Central memory CD8-positive, alpha-beta T cell (primary cell): ENCODE data around the gene MYO1E.

Experiments used
- ATAC-seq: fragments of 150-1000 bp; cut with Tn5 transposase; replicated peaks from 2 replicates; pipeline ENCODE4 v1.10.0; 2022; ENCODE audit warnings: mild to moderate bottlenecking, moderate FRiP score, moderate number of reproducible peaks; ENCODE audit not compliant: poor library complexity, severe bottlenecking; ENCODE audit errors: extremely low read depth
- DNase-seq, 2 donors: peaks; one replicate each; pipeline ENCODE4 v3.0.0; 2021; ENCODE audit warnings: low spot score in 2 of 2
- H3K27ac Mint-ChIP-seq: one replicate; pipeline ENCODE4 v1.8.0; 2022; ENCODE audit warnings: low read depth, mild to moderate bottlenecking, moderate library complexity, mixed read lengths
- H3K27me3 Mint-ChIP-seq: one replicate; pipeline ENCODE4 v1.8.0; 2022; ENCODE audit warnings: mixed read lengths
- H3K36me3 Mint-ChIP-seq: one replicate; pipeline ENCODE4 v1.8.0; 2022; ENCODE audit warnings: mild to moderate bottlenecking, moderate library complexity, mixed read lengths; ENCODE audit not compliant: insufficient read depth
- H3K4me1 Mint-ChIP-seq: one replicate; pipeline ENCODE4 v1.8.0; 2022; ENCODE audit warnings: mixed read lengths
- H3K4me3 Mint-ChIP-seq: one replicate; pipeline ENCODE4 v1.8.0; 2022; ENCODE audit warnings: mild to moderate bottlenecking, moderate library complexity, mixed read lengths
- H3K9me3 Mint-ChIP-seq: one replicate; pipeline ENCODE4 v1.8.0; 2022; ENCODE audit warnings: mixed read lengths

Gene MYO1E

GRCh38 chr15:59273234-59273633 is 99.4 kb downstream of the MYO1E start:
- Mint-ChIP-seq H3K27me3 (peaks cover 59% of the 10 kb centered on the region), H3K4me3 (no peak overlapping the region), H3K9me3 (no peaks in the 10 kb centered on the region), H3K4me1 (no peaks in the 10 kb centered on the region), H3K36me3 (no peaks in the 10 kb centered on the region), H3K27ac (no peak overlapping the region)
- ATAC-seq, result no peak
- DNase-seq, result no peak

GRCh38 chr15:59271595-59272201 is 101.0 kb downstream of the MYO1E start:
- no peak for ATAC-seq
- Mint-ChIP-seq H3K4me1 (no peaks in the 10 kb centered on the region), H3K9me3 (no peaks in the 10 kb centered on the region), H3K36me3 (no peaks in the 10 kb centered on the region), H3K27ac (no peak overlapping the region), H3K27me3 (peaks cover 67% of the 10 kb centered on the region), H3K4me3 (no peak overlapping the region)
- no peak for DNase-seq

DNA sequence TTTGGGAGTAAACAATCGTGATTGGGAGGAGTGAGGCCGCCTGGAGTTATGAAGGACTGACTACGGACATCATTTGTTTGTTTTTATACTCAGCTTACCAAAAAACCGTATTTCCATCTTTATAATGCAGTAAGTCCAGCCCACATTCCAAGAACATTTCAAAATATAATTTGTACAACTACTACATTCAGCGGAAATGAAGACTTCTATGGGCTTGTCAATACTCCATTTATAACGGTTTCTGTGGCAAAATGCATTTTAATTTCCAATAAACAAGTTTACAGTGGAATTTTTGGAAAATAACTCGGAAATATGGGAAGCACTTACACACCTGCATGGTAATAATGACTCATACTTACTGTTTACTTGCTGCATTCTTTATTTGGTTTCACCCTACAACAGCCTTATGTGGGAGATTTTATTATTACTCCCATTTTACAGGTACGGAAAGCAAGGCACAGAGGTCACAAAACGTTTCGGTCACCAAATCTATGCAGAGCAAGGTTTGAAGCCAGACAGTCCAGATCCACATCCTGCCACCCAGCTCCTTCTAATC is 103.7 kb downstream of the MYO1E start:
- ATAC-seq (no peak), DNase-seq (no peak)
- Mint-ChIP-seq H3K9me3 (no peaks in the 10 kb centered on the region), H3K36me3 (no peaks in the 10 kb centered on the region), H3K4me3 (no peak overlapping the region), H3K4me1 (no peaks in the 10 kb centered on the region), H3K27me3 (peaks cover 40% of the 10 kb centered on the region), H3K27ac (no peak overlapping the region)

- Mint-ChIP-seq H3K9me3 (no peaks in the 10 kb centered on the region), H3K36me3 (no peaks in the 10 kb centered on the region), H3K4me3 (no peak overlapping the region), H3K4me1 (no peaks in the 10 kb centered on the region), H3K27ac (no peak overlapping the region), H3K27me3 (peaks cover 34% of the 10 kb centered on the region)
- no peak for DNase-seq
- no peak for ATAC-seq
Observed at GRCh38 chr15:59268168-59268851, 104.4 kb downstream of the MYO1E start.

DNA sequence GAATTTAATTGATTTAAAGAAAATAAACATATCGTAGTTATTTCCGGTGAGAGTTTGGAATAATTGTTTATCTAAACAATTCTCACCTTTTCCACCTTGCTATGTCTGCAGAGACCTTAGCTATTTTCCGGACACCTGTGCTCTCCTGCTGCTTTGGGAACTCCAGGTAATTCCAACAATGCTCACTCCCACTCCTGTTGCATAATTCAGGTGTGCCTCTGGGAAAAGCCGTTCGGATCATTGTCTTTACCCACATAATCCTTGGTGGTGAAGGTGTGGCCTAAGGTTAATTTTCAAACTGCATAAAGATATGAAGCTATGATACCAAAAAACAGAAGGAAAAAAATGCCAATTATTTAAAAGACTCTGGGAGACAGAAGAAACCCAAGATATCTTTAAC is 106.6 kb downstream of the MYO1E start:
- Mint-ChIP-seq H3K4me3 (no peak overlapping the region), H3K9me3 (no peaks in the 10 kb centered on the region), H3K36me3 (no peaks in the 10 kb centered on the region), H3K4me1 (no peaks in the 10 kb centered on the region), H3K27ac (no peak overlapping the region), H3K27me3 (peaks cover 21% of the 10 kb centered on the region)
- ATAC-seq (no peak), DNase-seq (no peak)

DNA sequence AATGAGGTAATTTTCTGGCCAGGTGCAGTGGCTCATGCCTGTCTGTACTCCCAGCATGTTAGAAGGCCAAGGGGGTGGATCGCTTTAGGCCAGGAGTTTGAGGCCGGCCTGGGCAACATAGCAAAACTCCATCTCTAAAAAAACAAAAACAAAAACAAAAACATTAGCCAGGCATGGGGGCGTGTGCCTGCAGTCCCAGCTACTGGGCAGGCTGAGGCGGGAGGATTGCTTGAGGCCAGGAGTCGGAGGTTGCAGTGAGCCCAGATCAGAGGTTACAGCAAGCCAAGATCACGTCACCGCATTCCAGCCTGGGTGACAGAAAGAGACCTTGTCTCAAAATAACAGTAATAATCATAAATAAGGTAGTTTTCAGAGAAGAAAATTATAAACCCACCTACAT is 110.4 kb downstream of the MYO1E start:
- Mint-ChIP-seq H3K27me3 (no peaks in the 10 kb centered on the region), H3K4me1 (no peaks in the 10 kb centered on the region), H3K27ac (no peak overlapping the region), H3K36me3 (no peaks in the 10 kb centered on the region), H3K9me3 (no peaks in the 10 kb centered on the region), H3K4me3 (no peak overlapping the region)
- ATAC-seq (no peak), DNase-seq (no peak)

- H3K4me1 Mint-ChIP-seq, result peaks cover 12% of the 10 kb centered on the region
- DNase-seq (no peak), ATAC-seq (no peak)
- no peaks in the 10 kb centered on the region for H3K9me3 Mint-ChIP-seq
- no peaks in the 10 kb centered on the region for H3K36me3 Mint-ChIP-seq
- no peaks in the 10 kb centered on the region for H3K27me3 Mint-ChIP-seq
- no peak overlapping the region for H3K4me3 Mint-ChIP-seq
- H3K27ac Mint-ChIP-seq, result no peak overlapping the region
Observed at GRCh38 chr15:59260090-59260489, 112.6 kb downstream of the MYO1E start.

- ATAC-seq (no peak), DNase-seq (no peak)
- peaks cover 12% of the 10 kb centered on the region for H3K4me1 Mint-ChIP-seq
- H3K36me3 Mint-ChIP-seq, result no peaks in the 10 kb centered on the region
- no peak overlapping the region for H3K4me3 Mint-ChIP-seq
- H3K9me3 Mint-ChIP-seq, result no peaks in the 10 kb centered on the region
- H3K27ac Mint-ChIP-seq, result no peak overlapping the region
- no peaks in the 10 kb centered on the region for H3K27me3 Mint-ChIP-seq
Observed at GRCh38 chr15:59259137-59259943, 113.3 kb downstream of the MYO1E start.

DNA sequence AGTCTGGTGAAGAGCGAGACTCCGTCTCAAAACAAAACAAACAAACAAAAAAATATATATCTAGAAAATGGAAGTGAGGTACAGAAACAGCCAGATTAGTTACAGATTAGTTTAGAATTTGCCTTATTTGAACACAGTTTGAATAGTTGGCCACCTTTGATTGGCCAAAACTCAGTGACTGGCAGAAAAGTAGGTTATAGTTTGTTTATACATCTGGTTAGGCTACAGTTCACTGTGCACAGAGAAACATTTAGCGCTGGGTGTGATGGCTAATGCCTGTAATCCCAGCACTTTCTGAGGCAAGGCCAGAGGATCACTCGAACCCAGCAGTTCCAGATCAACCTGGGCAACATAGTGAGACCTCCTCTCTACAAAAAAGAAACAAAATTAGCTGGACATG is 114.4 kb downstream of the MYO1E start:
- H3K9me3 Mint-ChIP-seq, result no peaks in the 10 kb centered on the region
- no peak for ATAC-seq
- H3K4me1 Mint-ChIP-seq, result peaks cover 12% of the 10 kb centered on the region
- no peak overlapping the region for H3K4me3 Mint-ChIP-seq
- H3K27me3 Mint-ChIP-seq, result no peaks in the 10 kb centered on the region
- DNase-seq, result no peak
- H3K27ac Mint-ChIP-seq, result no peak overlapping the region
- H3K36me3 Mint-ChIP-seq, result no peaks in the 10 kb centered on the region

DNA sequence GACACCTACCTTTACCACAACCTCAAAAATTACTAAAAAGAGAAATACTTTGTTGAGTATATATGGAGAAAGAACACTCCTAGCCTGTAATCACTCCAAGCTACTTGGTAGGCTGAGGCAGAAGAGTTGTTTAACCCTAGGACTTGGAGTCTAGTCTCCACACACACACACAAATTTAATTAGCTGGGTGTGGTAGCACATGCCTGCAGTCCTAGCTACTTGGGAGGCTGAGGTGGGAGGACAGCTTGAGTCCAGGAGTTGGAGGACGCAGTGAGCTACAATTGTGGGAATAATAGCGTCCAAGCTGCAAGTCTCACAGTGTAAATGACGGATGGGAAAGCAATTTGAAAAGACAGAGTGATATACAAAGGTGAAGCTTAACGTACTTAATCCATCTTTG is 115.5 kb downstream of the MYO1E start:
- Mint-ChIP-seq H3K36me3 (no peaks in the 10 kb centered on the region), H3K27me3 (no peaks in the 10 kb centered on the region), H3K4me1 (peaks cover 12% of the 10 kb centered on the region), H3K4me3 (no peak overlapping the region), H3K27ac (no peak overlapping the region), H3K9me3 (no peaks in the 10 kb centered on the region)
- DNase-seq (no peak), ATAC-seq (no peak)

- Mint-ChIP-seq H3K27ac (no peak overlapping the region), H3K27me3 (no peaks in the 10 kb centered on the region), H3K36me3 (no peaks in the 10 kb centered on the region), H3K4me3 (no peak overlapping the region), H3K4me1 (peaks cover 12% of the 10 kb centered on the region), H3K9me3 (no peaks in the 10 kb centered on the region)
- no peak for ATAC-seq
- no peak for DNase-seq
Observed at GRCh38 chr15:59256482-59256881, 116.2 kb downstream of the MYO1E start.

- Mint-ChIP-seq H3K4me1 (peaks cover 12% of the 10 kb centered on the region), H3K4me3 (no peak overlapping the region), H3K27ac (no peak overlapping the region), H3K9me3 (no peaks in the 10 kb centered on the region), H3K27me3 (no peaks in the 10 kb centered on the region), H3K36me3 (no peaks in the 10 kb centered on the region)
- ATAC-seq, result peak; percentile 67
- DNase-seq, result no peak
Observed at GRCh38 chr15:59255680-59256336, 116.9 kb downstream of the MYO1E start.
